Activated CD4-positive, alpha-beta T cell treated with anti-CD3 and anti-CD28 coated beads, Interleukin-2, amount 10 ng/mL, durations not matched to agents 7 days and 5 days (primary cell): Measurements from ENCODE around the gene TAAR2. TPM values are rescaled to one million over a fixed set of nuclear protein-coding genes. Genes with fewer than 3 reads are reported as not detected.

Source experiments
- CTCF ChIA-PET: fragments of 350-600 bp; sonication (Branson Sonifier 250); formaldehyde crosslinking; loops from one replicate; lab custom pipeline; 2021; ENCODE audit warnings: antibody characterized with exemption; lab: Charles Lee
- POLR2A ChIA-PET: fragments of 350-600 bp; sonication (Branson Sonifier 250); formaldehyde crosslinking; loops from one replicate; lab custom pipeline; 2021; ENCODE audit warnings: antibody characterized with exemption; lab: Charles Lee
- DNase-seq: peaks from one replicate; pipeline ENCODE4 v3.0.0-alpha.2; 2020
- H3K27ac Mint-ChIP-seq: one replicate; pipeline ENCODE4 v1.8.0; 2021; ENCODE audit warnings: mild to moderate bottlenecking, moderate library complexity, mixed read lengths
- H3K27me3 Mint-ChIP-seq: one replicate; pipeline ENCODE4 v1.8.0; 2021; ENCODE audit warnings: mixed read lengths
- H3K36me3 Mint-ChIP-seq: one replicate; pipeline ENCODE4 v1.8.0; 2021; ENCODE audit warnings: low read depth, mixed read lengths
- H3K4me1 Mint-ChIP-seq: one replicate; pipeline ENCODE4 v1.8.0; 2021; ENCODE audit warnings: mixed read lengths
- H3K4me3 Mint-ChIP-seq: one replicate; pipeline ENCODE4 v1.8.0; 2021; ENCODE audit warnings: mild to moderate bottlenecking, moderate library complexity, mixed read lengths
- H3K9me3 Mint-ChIP-seq: one replicate; pipeline ENCODE4 v1.8.0; 2021; ENCODE audit warnings: mixed read lengths
- total RNA-seq, 2 experiments: library from RNA; stranded (reverse); gene quantifications; one replicate each; pipeline ENCODE4 v1.2.3, GENCODE V29; 2021

Gene TAAR2
- total RNA-seq, result not detected

DNA sequence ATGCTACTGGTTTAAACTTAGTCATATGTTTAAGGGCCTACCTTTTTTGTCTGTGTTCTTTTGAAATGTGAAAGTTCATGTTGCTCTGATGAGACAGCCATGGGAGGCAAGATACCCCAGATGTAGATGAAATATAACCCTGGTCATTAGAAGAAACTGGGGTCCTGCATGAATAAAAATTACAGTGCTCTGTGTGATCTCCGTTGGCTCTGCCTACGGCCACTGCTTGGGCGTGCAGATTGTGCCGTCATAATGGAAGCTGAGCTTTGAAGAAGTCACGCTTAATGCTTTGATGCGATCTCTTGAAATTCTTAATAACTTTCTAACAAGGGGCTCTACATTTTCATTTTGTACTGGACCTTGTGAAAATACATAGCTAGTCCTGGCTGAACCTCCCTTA is at the start of gene TAAR2:
Gene TAAR2 (minus strand): TSS at position 101 of the 400 bp plus-strand sequence. CDS start 0 bp downstream, at position 101.
- peaks cover 37% of the 10 kb centered on the region for H3K27me3 Mint-ChIP-seq
- POLR2A ChIA-PET, result no interaction called here
- DNase-seq, result no peak
- no peaks in the 10 kb centered on the region for H3K36me3 Mint-ChIP-seq
- H3K27ac Mint-ChIP-seq, result no peak within 1 kb of the TSS
- CTCF ChIA-PET, result no interaction called here
- H3K4me3 Mint-ChIP-seq, result no peak within 1 kb of the TSS
- no peaks in the 10 kb centered on the region for H3K4me1 Mint-ChIP-seq
- H3K9me3 Mint-ChIP-seq, result no peaks in the 10 kb centered on the region

- Mint-ChIP-seq H3K4me1 (peaks cover 21% of the 10 kb centered on the region), H3K4me3 (no peak overlapping the region), H3K36me3 (no peaks in the 10 kb centered on the region), H3K9me3 (no peaks in the 10 kb centered on the region), H3K27ac (no peak overlapping the region), H3K27me3 (peaks cover 19% of the 10 kb centered on the region)
- no peak for DNase-seq
- ChIA-PET POLR2A (no interaction called here), CTCF (interaction anchor here (0.6 kb wide), 1 partner anchor 1306 kb away, joined by 3 read pairs; no protein-coding TSS in a partner anchor)
These were observed 49.5 kb upstream of the TAAR2 start for GRCh38 chr6:132673376-132674094.

GRCh38 chr6:132671295-132671694 is 47.2 kb upstream of the TAAR2 start:
- ChIA-PET CTCF (interaction anchor here (1.3 kb wide), 1 partner anchor 94 kb away, joined by 3 read pairs; no protein-coding TSS in a partner anchor), POLR2A (interaction anchor here (0.6 kb wide), 1 partner anchor 162 kb away, joined by 7 read pairs; no protein-coding TSS in a partner anchor)
- H3K4me1 Mint-ChIP-seq, result peaks cover 16% of the 10 kb centered on the region
- H3K27ac Mint-ChIP-seq, result no peak overlapping the region
- no peak overlapping the region for H3K4me3 Mint-ChIP-seq
- no peaks in the 10 kb centered on the region for H3K9me3 Mint-ChIP-seq
- no peak for DNase-seq
- peaks cover 15% of the 10 kb centered on the region for H3K27me3 Mint-ChIP-seq
- H3K36me3 Mint-ChIP-seq, result no peaks in the 10 kb centered on the region

GRCh38 chr6:132669690-132670291 is 45.7 kb upstream of the TAAR2 start:
- no peak overlapping the region for H3K27ac Mint-ChIP-seq
- DNase-seq, result no peak
- peaks cover 4% of the 10 kb centered on the region for H3K4me1 Mint-ChIP-seq
- no peak overlapping the region for H3K4me3 Mint-ChIP-seq
- ChIA-PET CTCF (interaction anchor here (0.7 to 1.7 kb wide), 4 partner anchors 9 to 128 kb away, joined by 3 to 7 read pairs (median 3); partner anchors contain the start of gene SLC18B1), POLR2A (no interaction called here)
- H3K9me3 Mint-ChIP-seq, result no peaks in the 10 kb centered on the region
- H3K27me3 Mint-ChIP-seq, result peaks cover 14% of the 10 kb centered on the region
- H3K36me3 Mint-ChIP-seq, result no peaks in the 10 kb centered on the region

DNA sequence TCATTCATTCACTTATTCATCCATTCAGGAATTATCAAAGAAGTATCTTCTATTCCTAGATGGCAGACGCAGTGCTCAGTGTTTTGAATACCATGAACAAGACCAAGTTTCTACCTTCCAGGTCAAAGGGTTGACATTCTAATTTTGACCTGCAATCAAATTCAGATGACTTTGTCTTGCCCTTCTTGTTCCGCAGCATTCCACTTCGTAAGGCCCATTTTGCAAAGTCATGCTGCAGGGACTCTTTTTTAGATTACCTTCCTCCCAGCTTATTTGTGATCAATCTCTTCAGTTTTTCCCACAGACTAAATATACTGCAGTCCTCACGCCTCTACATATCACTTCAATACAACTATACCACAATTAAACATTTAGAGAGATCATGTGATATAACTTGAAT is 42.0 kb upstream of the TAAR2 start:
- ChIA-PET CTCF (no interaction called here), POLR2A (no interaction called here)
- DNase-seq, result no peak
- Mint-ChIP-seq H3K4me3 (no peak overlapping the region), H3K27ac (no peak overlapping the region), H3K4me1 (peaks cover 4% of the 10 kb centered on the region), H3K27me3 (peaks cover 9% of the 10 kb centered on the region), H3K36me3 (no peaks in the 10 kb centered on the region), H3K9me3 (no peaks in the 10 kb centered on the region)

DNA sequence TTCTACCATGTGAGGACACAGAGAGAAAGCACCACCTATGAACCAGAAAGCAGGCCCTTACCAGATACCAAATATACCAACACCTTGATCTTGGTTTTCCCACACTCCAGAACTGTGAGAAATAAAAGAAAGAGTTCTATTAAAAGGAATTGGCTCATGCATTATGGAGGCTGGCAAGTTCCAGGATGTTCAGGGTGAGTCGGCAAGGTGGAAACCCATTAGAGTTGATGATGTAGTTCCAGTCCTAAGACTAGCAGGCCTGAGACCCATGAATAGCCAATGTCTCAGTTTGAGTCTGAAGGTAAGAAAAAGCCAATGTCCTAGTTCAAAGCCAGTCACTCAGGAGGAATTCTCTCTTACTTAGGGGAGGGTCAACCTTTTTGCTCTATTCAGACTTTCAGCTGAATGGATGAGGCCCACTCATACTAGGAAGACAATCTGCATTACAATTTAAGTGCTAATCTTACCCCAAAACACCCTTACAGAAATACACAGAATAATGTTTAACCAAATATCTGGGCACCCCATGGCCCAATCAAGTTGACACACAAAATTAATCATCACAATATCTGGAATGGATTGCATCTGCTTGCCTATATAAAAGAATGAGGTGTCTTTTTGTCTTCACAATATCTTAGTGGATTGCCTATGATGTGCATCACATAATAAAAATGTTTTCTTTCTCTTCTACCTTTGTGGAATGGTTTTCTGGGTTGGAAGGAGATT is 40.4 kb upstream of the TAAR2 start:
- Mint-ChIP-seq H3K9me3 (no peaks in the 10 kb centered on the region), H3K4me1 (no peaks in the 10 kb centered on the region), H3K36me3 (no peaks in the 10 kb centered on the region), H3K4me3 (no peak overlapping the region), H3K27ac (no peak overlapping the region), H3K27me3 (peaks cover 5% of the 10 kb centered on the region)
- DNase-seq, result no peak
- ChIA-PET CTCF (no interaction called here), POLR2A (no interaction called here)

DNA sequence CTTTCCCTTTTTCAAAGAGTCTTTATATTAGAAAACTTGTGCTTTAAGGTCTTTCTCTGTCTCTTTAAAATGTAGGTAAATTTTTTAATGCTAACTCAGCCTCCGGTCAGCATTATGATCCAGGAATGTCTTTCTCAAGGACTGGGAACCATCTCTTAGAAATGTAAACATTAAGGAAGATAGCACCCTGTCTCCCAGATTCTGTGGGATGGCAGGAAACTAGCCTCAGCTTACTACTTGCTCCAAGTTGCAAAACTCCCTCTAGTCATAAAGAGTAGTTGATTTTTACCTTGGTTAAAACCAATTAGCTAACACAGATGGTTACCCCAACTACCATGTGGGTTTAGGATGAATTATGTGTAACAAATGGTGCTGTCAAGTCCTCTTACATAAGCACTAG is 39.6 kb upstream of the TAAR2 start:
- ChIA-PET CTCF (no interaction called here), POLR2A (no interaction called here)
- no peaks in the 10 kb centered on the region for H3K4me1 Mint-ChIP-seq
- peaks cover 5% of the 10 kb centered on the region for H3K27me3 Mint-ChIP-seq
- no peak for DNase-seq
- no peak overlapping the region for H3K27ac Mint-ChIP-seq
- H3K36me3 Mint-ChIP-seq, result no peaks in the 10 kb centered on the region
- no peak overlapping the region for H3K4me3 Mint-ChIP-seq
- no peaks in the 10 kb centered on the region for H3K9me3 Mint-ChIP-seq

DNA sequence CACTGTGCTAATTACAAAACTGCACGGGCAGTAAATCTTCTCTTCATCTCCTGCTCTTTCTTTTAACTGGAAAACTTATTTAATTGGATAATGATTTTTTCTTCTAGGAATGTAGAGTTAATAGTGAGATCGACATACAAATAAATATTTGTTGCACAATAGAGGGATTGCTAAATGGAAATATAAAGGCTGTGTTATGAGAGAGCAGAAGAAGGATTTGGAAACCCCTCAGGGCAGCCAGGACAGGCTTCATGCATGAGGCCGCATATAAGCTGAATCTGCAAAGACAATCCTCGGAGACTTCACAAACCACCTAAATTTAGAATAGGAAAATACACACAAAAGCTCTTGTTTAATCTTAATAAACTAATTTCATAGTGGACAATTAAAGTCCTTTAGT is 37.8 kb upstream of the TAAR2 start:
- peaks cover 2% of the 10 kb centered on the region for H3K27me3 Mint-ChIP-seq
- no peak for DNase-seq
- ChIA-PET CTCF (interaction anchor here (2.2 kb wide), 1 partner anchor 13 kb away, joined by 5 read pairs; no protein-coding TSS in a partner anchor), POLR2A (no interaction called here)
- no peaks in the 10 kb centered on the region for H3K36me3 Mint-ChIP-seq
- no peak overlapping the region for H3K27ac Mint-ChIP-seq
- no peak overlapping the region for H3K4me3 Mint-ChIP-seq
- no peaks in the 10 kb centered on the region for H3K9me3 Mint-ChIP-seq
- no peaks in the 10 kb centered on the region for H3K4me1 Mint-ChIP-seq

GRCh38 chr6:132659082-132659481 is 35.0 kb upstream of the TAAR2 start, which contains the start of gene TAAR1:
Gene TAAR1, minus strand, starts transcription at chr6:132659182. Its CDS starts 13,179 bp downstream, at chr6:132646003.
- Mint-ChIP-seq H3K36me3 (no peaks in the 10 kb centered on the region), H3K27me3 (peaks cover 6% of the 10 kb centered on the region), H3K27ac (no peak within 1 kb of the TSS), H3K9me3 (no peaks in the 10 kb centered on the region), H3K4me3 (no peak within 1 kb of the TSS), H3K4me1 (no peaks in the 10 kb centered on the region)
- DNase-seq, result no peak
- CTCF ChIA-PET, result no interaction called here
- POLR2A ChIA-PET, result no interaction called here

- Mint-ChIP-seq H3K9me3 (no peaks in the 10 kb centered on the region), H3K27ac (no peak overlapping the region)
- POLR2A ChIA-PET, result no interaction called here
These were observed 27.0 kb upstream of the TAAR2 start for GRCh38 chr6:132651062-132651461.

DNA sequence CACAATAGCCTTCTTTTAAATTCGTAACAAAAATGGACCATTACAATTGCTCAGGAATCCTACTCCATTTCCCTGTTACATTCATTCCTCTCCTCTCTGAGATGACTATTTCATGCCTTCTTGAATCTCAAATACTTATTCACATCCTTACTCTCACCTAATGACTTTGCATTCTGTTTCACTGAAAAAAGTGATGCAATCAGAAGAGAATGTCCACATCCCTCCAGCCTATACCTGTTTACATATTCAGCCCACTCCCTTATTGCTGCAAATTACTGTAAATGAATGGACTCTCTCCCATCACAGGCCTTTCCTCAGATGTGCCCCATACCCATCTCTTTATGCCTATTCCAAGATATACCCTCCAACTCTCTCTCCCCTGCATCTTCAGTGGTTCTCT is 26.4 kb upstream of the TAAR2 start:
- POLR2A ChIA-PET, result no interaction called here
- Mint-ChIP-seq H3K9me3 (no peaks in the 10 kb centered on the region), H3K4me1 (peaks cover 5% of the 10 kb centered on the region), H3K36me3 (no peaks in the 10 kb centered on the region), H3K27ac (no peak overlapping the region), H3K27me3 (peaks cover 16% of the 10 kb centered on the region), H3K4me3 (no peak overlapping the region)
- DNase-seq, result no peak
- CTCF ChIA-PET, result no interaction called here

More at GRCh38 chr6:132651062-132651461, 27.0 kb upstream of the TAAR2 start:
- CTCF ChIA-PET, result no interaction called here
- DNase-seq, result no peak
- Mint-ChIP-seq H3K4me3 (no peak overlapping the region), H3K27me3 (peaks cover 13% of the 10 kb centered on the region), H3K4me1 (peaks cover 5% of the 10 kb centered on the region), H3K36me3 (no peaks in the 10 kb centered on the region)

DNA sequence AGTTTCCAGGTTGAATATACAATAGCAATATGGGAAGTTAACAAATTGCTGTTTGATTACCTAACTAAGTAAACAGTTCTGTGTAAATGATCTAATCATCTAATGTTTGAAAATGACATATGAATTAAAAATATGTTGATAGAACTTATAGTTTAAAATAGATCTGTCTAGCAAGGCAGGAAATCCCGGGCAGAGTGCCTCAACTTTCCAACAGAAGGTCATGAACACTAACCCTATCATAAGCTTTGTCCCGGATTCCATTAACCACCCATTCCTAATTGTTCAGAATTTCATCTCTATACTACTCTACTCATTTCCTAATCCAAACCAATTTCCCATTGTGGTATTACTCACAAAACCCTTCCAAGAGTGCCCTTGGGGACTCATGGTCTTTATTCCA is 24.8 kb upstream of the TAAR2 start:
- no peak overlapping the region for H3K4me3 Mint-ChIP-seq
- ChIA-PET CTCF (interaction anchor here (1.8 kb wide), 1 partner anchor 12 kb away, joined by 5 read pairs; no protein-coding TSS in a partner anchor), POLR2A (no interaction called here)
- H3K9me3 Mint-ChIP-seq, result no peaks in the 10 kb centered on the region
- peaks cover 5% of the 10 kb centered on the region for H3K4me1 Mint-ChIP-seq
- H3K27ac Mint-ChIP-seq, result no peak overlapping the region
- H3K27me3 Mint-ChIP-seq, result peaks cover 14% of the 10 kb centered on the region
- H3K36me3 Mint-ChIP-seq, result no peaks in the 10 kb centered on the region
- DNase-seq, result no peak
